ENCODE results near the gene SHOX.

DNA sequence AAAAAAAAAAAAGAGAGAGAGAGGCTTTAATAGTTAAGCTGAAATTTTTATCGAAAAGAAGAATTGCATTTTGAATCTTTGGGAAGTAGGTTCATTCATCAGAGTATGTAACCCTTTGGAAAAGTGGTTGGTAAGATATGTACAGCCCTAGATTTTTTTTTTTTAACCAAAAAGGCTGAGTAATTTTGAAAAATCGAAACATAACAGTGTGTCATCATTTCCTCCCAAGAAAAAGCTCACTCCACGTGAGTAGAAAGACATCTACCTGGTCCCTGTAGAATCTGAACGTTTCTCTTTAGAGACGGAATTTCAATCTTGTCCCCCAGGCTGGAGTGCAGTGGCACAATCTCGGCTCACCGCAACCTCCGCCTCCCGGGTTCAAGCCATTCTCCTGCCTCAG is 16.2 kb downstream of the SHOX start:
- TF ChIP-seq EZH2 (IDR thresholded peaks at IDR 0.05): no peak
- TF ChIP-seq, protein P1, sequence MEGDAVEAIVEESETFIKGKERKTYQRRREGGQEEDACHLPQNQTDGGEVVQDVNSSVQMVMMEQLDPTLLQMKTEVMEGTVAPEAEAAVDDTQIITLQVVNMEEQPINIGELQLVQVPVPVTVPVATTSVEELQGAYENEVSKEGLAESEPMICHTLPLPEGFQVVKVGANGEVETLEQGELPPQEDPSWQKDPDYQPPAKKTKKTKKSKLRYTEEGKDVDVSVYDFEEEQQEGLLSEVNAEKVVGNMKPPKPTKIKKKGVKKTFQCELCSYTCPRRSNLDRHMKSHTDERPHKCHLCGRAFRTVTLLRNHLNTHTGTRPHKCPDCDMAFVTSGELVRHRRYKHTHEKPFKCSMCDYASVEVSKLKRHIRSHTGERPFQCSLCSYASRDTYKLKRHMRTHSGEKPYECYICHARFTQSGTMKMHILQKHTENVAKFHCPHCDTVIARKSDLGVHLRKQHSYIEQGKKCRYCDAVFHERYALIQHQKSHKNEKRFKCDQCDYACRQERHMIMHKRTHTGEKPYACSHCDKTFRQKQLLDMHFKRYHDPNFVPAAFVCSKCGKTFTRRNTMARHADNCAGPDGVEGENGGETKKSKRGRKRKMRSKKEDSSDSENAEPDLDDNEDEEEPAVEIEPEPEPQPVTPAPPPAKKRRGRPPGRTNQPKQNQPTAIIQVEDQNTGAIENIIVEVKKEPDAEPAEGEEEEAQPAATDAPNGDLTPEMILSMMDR (IDR thresholded peaks at IDR 0.05): no peak
- TF ChIP-seq EZH2phosphoT487 (IDR thresholded peaks at IDR 0.05): no peak

Measured in neural progenitor cell (in vitro differentiated cells).